SK-N-SH (cell line): Measurements from ENCODE around the gene GALNTL6. TPM values are rescaled to one million over a fixed set of nuclear protein-coding genes. Genes with fewer than 3 reads are reported as not detected.

Experiments
- CTCF ChIA-PET: fragments of 300-600, 350-600 bp; formaldehyde crosslinking; extraction: SDS; loops from one replicate; lab custom pipeline; 2021; lab: Yijun Ruan, JAX
- POLR2A ChIA-PET: fragments of 350-600 bp; sonication (Branson Sonifier 250); formaldehyde crosslinking; extraction: SDS; loops from one replicate; lab custom pipeline; 2020; ENCODE audit warnings: antibody characterized with exemption, inconsistent platforms; lab: Yijun Ruan, JAX
- DNase-seq: peaks from one replicate; pipeline ENCODE4 v3.0.0; 2012
- H2AFZ ChIP-seq: fragments of 200-600 bp; sonication (generic); 2 replicates; pipeline ENCODE4 v1.8.1; 2016; ENCODE audit warnings: antibody characterized with exemption, mild to moderate bottlenecking, low read depth
- H3F3A ChIP-seq: fragments of 200-600 bp; sonication (generic); replicated peaks from 2 replicates; pipeline ENCODE3; 2016; ENCODE audit warnings: antibody characterized with exemption, mild to moderate bottlenecking; ENCODE audit not compliant: insufficient read depth
- H3K27ac ChIP-seq, 2 experiments: fragments of 200-500 bp in 1 of 2; fragments of 200-600 bp in 1 of 2; sonication (Bioruptor generic) in 1 of 2; sonication (generic), shearing (Covaris generic) in 1 of 2; 2 replicates each; pipeline versions ENCODE4 v1.5.1 to v1.6.1; 2014 to 2016; ENCODE audit warnings: low read depth in 2 of 2, inconsistent platforms in 1 of 2, low read length in 1 of 2, mild to moderate bottlenecking in 1 of 2, mixed read lengths in 1 of 2
- H3K27me3 ChIP-seq: fragments of 200-600 bp; sonication (generic), shearing (Covaris generic); 2 replicates; pipeline ENCODE4 v1.6.1; 2016; ENCODE audit warnings: mixed run types; ENCODE audit not compliant: insufficient read depth
- H3K36me3 ChIP-seq, 2 experiments: fragments of 200-500 bp in 1 of 2; fragments of 200-600 bp in 1 of 2; sonication (Bioruptor generic) in 1 of 2; sonication (generic) in 1 of 2; replicated peaks in 1 of 2; 2 replicates each; pipeline versions ENCODE3 to v1.5.1; 2014 to 2016; ENCODE audit warnings: low read length in 1 of 2, mild to moderate bottlenecking in 1 of 2; ENCODE audit not compliant: insufficient read depth in 2 of 2, control insufficient read depth in 1 of 2
- H3K4me1 ChIP-seq, 2 experiments: fragments of 200-500 bp in 1 of 2; fragments of 200-600 bp in 1 of 2; sonication (Bioruptor generic) in 1 of 2; sonication (generic), shearing (Covaris generic) in 1 of 2; 2 replicates each; pipeline versions ENCODE4 v1.5.1 to v1.6.1; 2014 to 2016; ENCODE audit warnings: low read depth in 1 of 2, low read length in 1 of 2, mixed run types in 1 of 2; ENCODE audit not compliant: insufficient read depth in 2 of 2, control insufficient read depth in 1 of 2
- H3K4me2 ChIP-seq: fragments of 200-600 bp; sonication (generic), shearing (Covaris generic); 2 replicates; pipeline ENCODE4 v1.6.1; 2017; ENCODE audit warnings: mixed run types
- H3K4me3 ChIP-seq, 2 experiments: fragments of 200-500 bp in 1 of 2; fragments of 200-600 bp in 1 of 2; sonication (Bioruptor generic) in 1 of 2; sonication (generic), shearing (Covaris generic) in 1 of 2; 2 replicates each; pipeline versions ENCODE4 v1.5.1 to v1.8.1; 2014 to 2016; ENCODE audit warnings: low read depth in 2 of 2, inconsistent platforms in 1 of 2, low read length in 1 of 2, mild to moderate bottlenecking in 1 of 2, mixed read lengths in 1 of 2, moderate library complexity in 1 of 2
- H3K79me2 ChIP-seq: fragments of 200-600 bp; sonication (generic); 2 replicates; pipeline ENCODE4 v1.8.1; 2017; ENCODE audit warnings: mild to moderate bottlenecking; ENCODE audit not compliant: insufficient read depth
- H3K9ac ChIP-seq: fragments of 200-600 bp; sonication (generic); 2 replicates; pipeline ENCODE4 v1.6.1; 2017; ENCODE audit warnings: mixed run types
- H3K9me2 ChIP-seq: fragments of 200-600 bp; sonication (generic); 2 replicates; pipeline ENCODE4 v1.6.1; 2017; ENCODE audit warnings: mixed run types
- H3K9me3 ChIP-seq: fragments of 200-600 bp; sonication (generic); 2 replicates; pipeline ENCODE4 v1.6.1; 2017; ENCODE audit warnings: mixed run types, mild to moderate bottlenecking, moderate library complexity
- H4K20me1 ChIP-seq: fragments of 200-600 bp; sonication (generic); 2 replicates; pipeline ENCODE4 v1.6.1; 2017; ENCODE audit warnings: mild to moderate bottlenecking, mixed run types; ENCODE audit not compliant: insufficient read depth
- EP300 ChIP-seq, 2 experiments: IDR thresholded peaks; 2 replicates each; pipeline versions ENCODE4 v1.4.0 to v1.6.1; 2012; ENCODE audit warnings: borderline replicate concordance in 1 of 2, low read depth in 1 of 2, low read length in 1 of 2
- EZH2phosphoT487 ChIP-seq: fragments of 200-600 bp; sonication (generic); IDR thresholded peaks from 2 replicates; pipeline ENCODE4 v1.6.1; 2017; ENCODE audit warnings: low read depth, mixed run types, mild to moderate bottlenecking, antibody characterized with exemption, moderate library complexity, borderline replicate concordance
- FOSL2 ChIP-seq: IDR thresholded peaks from 2 replicates; pipeline ENCODE4 v1.4.0; 2012; ENCODE audit warnings: low read depth, mild to moderate bottlenecking, moderate library complexity, borderline replicate concordance
- GABPA ChIP-seq: IDR thresholded peaks from 2 replicates; pipeline ENCODE4 v1.4.0; 2012; ENCODE audit warnings: low read depth, mild to moderate bottlenecking
- POLR2AphosphoS5 ChIP-seq: IDR thresholded peaks from 2 replicates; pipeline ENCODE4 v1.6.1; 2012; ENCODE audit warnings: low read depth, low read length
- RAD21 ChIP-seq: IDR thresholded peaks from 2 replicates; pipeline ENCODE4 v1.6.1; 2012; ENCODE audit warnings: mild to moderate bottlenecking, low read length
- REST ChIP-seq: IDR thresholded peaks from 2 replicates; pipeline ENCODE4 v1.6.1; 2012; ENCODE audit warnings: mild to moderate bottlenecking, low read depth, low read length, moderate library complexity
- RFX5 ChIP-seq: IDR thresholded peaks from 2 replicates; pipeline ENCODE4 v1.6.1; 2012; ENCODE audit warnings: mild to moderate bottlenecking, improper control_type of control experiment, low read length
- RXRA ChIP-seq: IDR thresholded peaks from 2 replicates; pipeline ENCODE4 v1.4.0; 2012; ENCODE audit warnings: low read depth, mild to moderate bottlenecking, borderline replicate concordance
- SMC3 ChIP-seq: IDR thresholded peaks from 2 replicates; pipeline ENCODE4 v1.6.1; 2012; ENCODE audit warnings: low read depth, low read length, improper control_type of control experiment
- TAF1 ChIP-seq: IDR thresholded peaks from 2 replicates; pipeline ENCODE4 v1.6.1; 2012; ENCODE audit warnings: low read depth, mild to moderate bottlenecking, low read length, moderate library complexity, borderline replicate concordance
- TCF12 ChIP-seq: IDR thresholded peaks from 2 replicates; pipeline ENCODE4 v1.4.0; 2012
- USF1 ChIP-seq: IDR thresholded peaks from 2 replicates; pipeline ENCODE4 v1.4.0; 2012; ENCODE audit warnings: low read depth, borderline replicate concordance
- YY1 ChIP-seq: IDR thresholded peaks from 2 replicates; pipeline ENCODE4 v1.4.0; 2012; ENCODE audit warnings: low read depth, mild to moderate bottlenecking
- polyA plus RNA-seq, 3 experiments: library from polyadenylated mRNA; depleted of rRNA; stranded (reverse); fragments of >200 nt; gene quantifications; 2 replicates each; pipeline ENCODE4 v1.2.3, GENCODE V29; 2012
- TF ChIP-seq, protein P1 (sequence below): IDR thresholded peaks from 2 replicates; pipeline ENCODE4; 2012
- TF ChIP-seq, protein P2 (sequence below): fragments of 150-350 bp; IDR thresholded peaks from 2 replicates; pipeline ENCODE4 v1.6.1; 2016; ENCODE audit warnings: mild to moderate bottlenecking, low read depth, low read length
- TF ChIP-seq, protein P3 (sequence below): IDR thresholded peaks from 2 replicates; pipeline ENCODE4 v1.4.0; 2012; ENCODE audit warnings: low read depth

GALNTL6 gene
- polyA plus RNA-seq, 1 of the 3 experiments (the other 2 are of a cell fraction) = 0.07 TPM

- H3K4me3 ChIP-seq = no peak overlapping the region
- no peaks in the 10 kb centered on the region for H3K9me3 ChIP-seq
- POLR2A ChIA-PET = no interaction called here
- H3K4me2 ChIP-seq = no peak overlapping the region
- H3F3A ChIP-seq = no peaks in the 10 kb centered on the region
- no peak overlapping the region for H2AFZ ChIP-seq
- H3K36me3 ChIP-seq = no peaks in the 10 kb centered on the region
- no peak for DNase-seq
- H4K20me1 ChIP-seq = no peaks in the 10 kb centered on the region
- CTCF ChIA-PET = no interaction called here
- H3K27ac ChIP-seq = no peak overlapping the region
- no peaks in the 10 kb centered on the region for H3K79me2 ChIP-seq
- TF ChIP-seq, protein P1, sequence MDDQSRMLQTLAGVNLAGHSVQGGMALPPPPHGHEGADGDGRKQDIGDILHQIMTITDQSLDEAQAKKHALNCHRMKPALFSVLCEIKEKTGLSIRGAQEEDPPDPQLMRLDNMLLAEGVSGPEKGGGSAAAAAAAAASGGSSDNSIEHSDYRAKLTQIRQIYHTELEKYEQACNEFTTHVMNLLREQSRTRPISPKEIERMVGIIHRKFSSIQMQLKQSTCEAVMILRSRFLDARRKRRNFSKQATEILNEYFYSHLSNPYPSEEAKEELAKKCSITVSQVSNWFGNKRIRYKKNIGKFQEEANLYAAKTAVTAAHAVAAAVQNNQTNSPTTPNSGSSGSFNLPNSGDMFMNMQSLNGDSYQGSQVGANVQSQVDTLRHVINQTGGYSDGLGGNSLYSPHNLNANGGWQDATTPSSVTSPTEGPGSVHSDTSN = no peak
- TF ChIP-seq RFX5 (no peak), GABPA (no peak), USF1 (no peak), YY1 (no peak), POLR2AphosphoS5 (no peak), RAD21 (no peak), TAF1 (no peak), REST (no peak), SMC3 (no peak), EZH2phosphoT487 (no peak), TCF12 (no peak), FOSL2 (no peak), EP300 (IDR thresholded peaks at IDR 0.05; ENCODE audit: borderline replicate concordance in 1 of 2, low read depth in 1 of 2, low read length in 1 of 2) (no peak), RXRA (no peak)
- TF ChIP-seq, protein P2, sequence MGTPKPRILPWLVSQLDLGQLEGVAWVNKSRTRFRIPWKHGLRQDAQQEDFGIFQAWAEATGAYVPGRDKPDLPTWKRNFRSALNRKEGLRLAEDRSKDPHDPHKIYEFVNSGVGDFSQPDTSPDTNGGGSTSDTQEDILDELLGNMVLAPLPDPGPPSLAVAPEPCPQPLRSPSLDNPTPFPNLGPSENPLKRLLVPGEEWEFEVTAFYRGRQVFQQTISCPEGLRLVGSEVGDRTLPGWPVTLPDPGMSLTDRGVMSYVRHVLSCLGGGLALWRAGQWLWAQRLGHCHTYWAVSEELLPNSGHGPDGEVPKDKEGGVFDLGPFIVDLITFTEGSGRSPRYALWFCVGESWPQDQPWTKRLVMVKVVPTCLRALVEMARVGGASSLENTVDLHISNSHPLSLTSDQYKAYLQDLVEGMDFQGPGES = no peak
- TF ChIP-seq, protein P3, sequence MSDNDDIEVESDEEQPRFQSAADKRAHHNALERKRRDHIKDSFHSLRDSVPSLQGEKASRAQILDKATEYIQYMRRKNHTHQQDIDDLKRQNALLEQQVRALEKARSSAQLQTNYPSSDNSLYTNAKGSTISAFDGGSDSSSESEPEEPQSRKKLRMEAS = no peak
- H3K9me2 ChIP-seq = no peaks in the 10 kb centered on the region
- H3K27me3 ChIP-seq = no peaks in the 10 kb centered on the region
- H3K4me1 ChIP-seq = no peaks in the 10 kb centered on the region
- no peak overlapping the region for H3K9ac ChIP-seq
These were observed 134.2 kb downstream of the GALNTL6 start for GRCh38 chr4:171947400-171947799.
